ENCODE results near the gene PARP15. TPM values are rescaled to one million over a fixed set of nuclear protein-coding genes. Genes with fewer than 3 reads are reported as not detected.
A peak's percentile ranks its signal among the peaks of the same experiment; 100 is the strongest.

Gene PARP15
- total and polyA plus RNA-seq, 2 experiments from 2014 or later: 0.39 to 0.87 TPM

DNA sequence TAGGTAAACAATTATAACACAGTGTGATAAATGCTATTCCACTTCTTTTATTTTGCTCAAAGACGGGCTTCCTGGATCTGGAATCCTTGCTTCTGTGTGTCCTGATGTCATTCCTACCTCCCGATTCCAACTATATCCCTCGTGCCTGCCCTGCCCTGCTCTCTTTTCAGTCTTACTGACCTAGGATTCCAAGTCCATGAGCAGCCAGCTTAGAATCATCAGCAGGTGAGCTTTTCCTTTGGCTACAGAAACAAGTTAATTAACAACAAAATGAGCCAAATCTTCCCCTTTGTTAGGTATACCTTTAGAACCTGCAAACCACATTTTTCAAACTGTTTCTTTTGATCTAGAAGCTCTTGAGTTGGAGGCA lies 40.8 kb upstream of the PARP15 start:
- DNase-seq (ENCODE audit: low spot score): peak; percentile 74
- no peaks in the 10 kb centered on the region for H3K9me2 ChIP-seq (ENCODE audit: insufficient read depth)
- no peak overlapping the region for H2AFZ ChIP-seq
- peak overlapping the region; percentile 30 for H3K27ac ChIP-seq (ENCODE audit: low read depth)
- no peak for TF ChIP-seq JUNB (IDR thresholded peaks at IDR 0.05; ENCODE audit: unreplicated experiment)
- 0 out of 2 replicates have a peak, but pooled peaks have one; percentile 53 for TF ChIP-seq NANOG (IDR thresholded peaks at IDR 0.05; ENCODE audit: borderline replicate concordance)
- no peak for TF ChIP-seq EZH2 (IDR thresholded peaks at IDR 0.05; ENCODE audit: low read depth, unreplicated experiment)
- H3K79me2 ChIP-seq (replicated peaks; ENCODE audit: insufficient read depth): no peaks in the 10 kb centered on the region
- H3K4me3 Mint-ChIP-seq: peak overlapping the region; percentile 4
- H4K20me1 ChIP-seq (replicated peaks; ENCODE audit: insufficient read depth): no peaks in the 10 kb centered on the region
- peaks cover 19% of the 10 kb centered on the region for H3K4me1 ChIP-seq (ENCODE audit: insufficient read depth)
- peaks cover 29% of the 10 kb centered on the region for H3K4me1 Mint-ChIP-seq
- H3K4me2 ChIP-seq: peak overlapping the region; percentile 35
- no peaks in the 10 kb centered on the region for H3F3A ChIP-seq (replicated peaks; ENCODE audit: low read depth)
- peak overlapping the region; percentile 55; the same call in 1 of the 2 replicates for H3K27ac Mint-ChIP-seq
- peak; percentile 92 for ATAC-seq
- no peaks in the 10 kb centered on the region for H3K9me3 Mint-ChIP-seq
- H3K27me3 ChIP-seq (ENCODE audit: insufficient read depth): no peaks in the 10 kb centered on the region
- no peaks in the 10 kb centered on the region for H3K36me3 Mint-ChIP-seq (ENCODE audit: low read depth)
- H3K27me3 Mint-ChIP-seq (ENCODE audit: insufficient read depth, low read depth, poor library complexity): peaks cover 10% of the 10 kb centered on the region
- no peaks in the 10 kb centered on the region for H3K36me3 ChIP-seq (ENCODE audit: insufficient read depth)
- H3K4me3 ChIP-seq: peak overlapping the region; percentile 3; the same call in 1 of the 2 replicates

DNA sequence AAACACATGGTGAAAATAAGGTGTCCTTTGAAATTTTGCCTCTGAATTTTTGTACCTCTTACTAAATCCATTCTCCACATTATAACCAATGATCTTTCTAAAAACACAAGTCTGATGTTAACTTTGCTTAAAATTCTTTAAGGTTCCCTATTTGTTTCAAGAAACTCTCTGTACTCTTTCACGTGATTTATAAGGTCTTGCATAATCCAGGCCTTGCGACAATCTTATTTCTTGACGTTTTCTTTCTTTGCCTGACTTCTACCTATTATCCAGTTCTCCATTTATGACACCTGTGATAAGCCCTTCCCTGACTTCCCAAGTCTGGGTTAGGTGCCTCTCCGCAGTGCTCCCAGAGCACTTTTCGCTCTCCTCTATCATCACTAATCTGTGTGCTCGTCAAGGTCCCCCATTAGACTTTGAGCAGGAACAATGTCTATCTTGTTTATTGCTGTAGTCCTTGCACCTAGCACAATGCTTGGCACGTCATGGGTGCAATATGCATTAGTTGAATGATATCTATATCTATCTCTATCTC lies 38.4 kb upstream of the PARP15 start:
- Histone ChIP-seq H3K27ac (ENCODE audit: low read depth) (no peak overlapping the region), H2AFZ (no peak overlapping the region), H3K4me1 (ENCODE audit: insufficient read depth) (peaks cover 19% of the 10 kb centered on the region), H3F3A (replicated peaks; ENCODE audit: low read depth) (no peaks in the 10 kb centered on the region), H3K9me2 (ENCODE audit: insufficient read depth) (no peaks in the 10 kb centered on the region; the same call in 1 of the 2 replicates), H3K4me3 (no peak overlapping the region), H3K36me3 (ENCODE audit: insufficient read depth) (no peaks in the 10 kb centered on the region), H3K4me2 (no peak overlapping the region), H3K27me3 (ENCODE audit: insufficient read depth) (no peaks in the 10 kb centered on the region), H3K79me2 (replicated peaks; ENCODE audit: insufficient read depth) (no peaks in the 10 kb centered on the region), H4K20me1 (replicated peaks; ENCODE audit: insufficient read depth) (no peaks in the 10 kb centered on the region)
- DNase-seq (ENCODE audit: low spot score) (no peak), ATAC-seq (no peak)
- peaks cover 27% of the 10 kb centered on the region for H3K4me1 Mint-ChIP-seq
- no peaks in the 10 kb centered on the region for H3K9me3 Mint-ChIP-seq
- peaks cover 13% of the 10 kb centered on the region for H3K27me3 Mint-ChIP-seq (ENCODE audit: insufficient read depth, low read depth, poor library complexity)
- no peak overlapping the region; the same call in 1 of the 2 replicates for H3K27ac Mint-ChIP-seq
- no peaks in the 10 kb centered on the region for H3K36me3 Mint-ChIP-seq (ENCODE audit: low read depth)
- H3K4me3 Mint-ChIP-seq: no peak overlapping the region
- TF ChIP-seq EZH2 (IDR thresholded peaks at IDR 0.05; ENCODE audit: low read depth, unreplicated experiment) (no peak), ZNF331 (CRISPR knock-in tag; IDR thresholded peaks at IDR 0.05; ENCODE audit: low read depth) (no peak), CREB1 (CRISPR knock-in tag; IDR thresholded peaks at IDR 0.05; ENCODE audit: low read depth) (no peak), NANOG (IDR thresholded peaks at IDR 0.05; ENCODE audit: borderline replicate concordance) (no peak)
- TF ChIP-seq, protein P1, sequence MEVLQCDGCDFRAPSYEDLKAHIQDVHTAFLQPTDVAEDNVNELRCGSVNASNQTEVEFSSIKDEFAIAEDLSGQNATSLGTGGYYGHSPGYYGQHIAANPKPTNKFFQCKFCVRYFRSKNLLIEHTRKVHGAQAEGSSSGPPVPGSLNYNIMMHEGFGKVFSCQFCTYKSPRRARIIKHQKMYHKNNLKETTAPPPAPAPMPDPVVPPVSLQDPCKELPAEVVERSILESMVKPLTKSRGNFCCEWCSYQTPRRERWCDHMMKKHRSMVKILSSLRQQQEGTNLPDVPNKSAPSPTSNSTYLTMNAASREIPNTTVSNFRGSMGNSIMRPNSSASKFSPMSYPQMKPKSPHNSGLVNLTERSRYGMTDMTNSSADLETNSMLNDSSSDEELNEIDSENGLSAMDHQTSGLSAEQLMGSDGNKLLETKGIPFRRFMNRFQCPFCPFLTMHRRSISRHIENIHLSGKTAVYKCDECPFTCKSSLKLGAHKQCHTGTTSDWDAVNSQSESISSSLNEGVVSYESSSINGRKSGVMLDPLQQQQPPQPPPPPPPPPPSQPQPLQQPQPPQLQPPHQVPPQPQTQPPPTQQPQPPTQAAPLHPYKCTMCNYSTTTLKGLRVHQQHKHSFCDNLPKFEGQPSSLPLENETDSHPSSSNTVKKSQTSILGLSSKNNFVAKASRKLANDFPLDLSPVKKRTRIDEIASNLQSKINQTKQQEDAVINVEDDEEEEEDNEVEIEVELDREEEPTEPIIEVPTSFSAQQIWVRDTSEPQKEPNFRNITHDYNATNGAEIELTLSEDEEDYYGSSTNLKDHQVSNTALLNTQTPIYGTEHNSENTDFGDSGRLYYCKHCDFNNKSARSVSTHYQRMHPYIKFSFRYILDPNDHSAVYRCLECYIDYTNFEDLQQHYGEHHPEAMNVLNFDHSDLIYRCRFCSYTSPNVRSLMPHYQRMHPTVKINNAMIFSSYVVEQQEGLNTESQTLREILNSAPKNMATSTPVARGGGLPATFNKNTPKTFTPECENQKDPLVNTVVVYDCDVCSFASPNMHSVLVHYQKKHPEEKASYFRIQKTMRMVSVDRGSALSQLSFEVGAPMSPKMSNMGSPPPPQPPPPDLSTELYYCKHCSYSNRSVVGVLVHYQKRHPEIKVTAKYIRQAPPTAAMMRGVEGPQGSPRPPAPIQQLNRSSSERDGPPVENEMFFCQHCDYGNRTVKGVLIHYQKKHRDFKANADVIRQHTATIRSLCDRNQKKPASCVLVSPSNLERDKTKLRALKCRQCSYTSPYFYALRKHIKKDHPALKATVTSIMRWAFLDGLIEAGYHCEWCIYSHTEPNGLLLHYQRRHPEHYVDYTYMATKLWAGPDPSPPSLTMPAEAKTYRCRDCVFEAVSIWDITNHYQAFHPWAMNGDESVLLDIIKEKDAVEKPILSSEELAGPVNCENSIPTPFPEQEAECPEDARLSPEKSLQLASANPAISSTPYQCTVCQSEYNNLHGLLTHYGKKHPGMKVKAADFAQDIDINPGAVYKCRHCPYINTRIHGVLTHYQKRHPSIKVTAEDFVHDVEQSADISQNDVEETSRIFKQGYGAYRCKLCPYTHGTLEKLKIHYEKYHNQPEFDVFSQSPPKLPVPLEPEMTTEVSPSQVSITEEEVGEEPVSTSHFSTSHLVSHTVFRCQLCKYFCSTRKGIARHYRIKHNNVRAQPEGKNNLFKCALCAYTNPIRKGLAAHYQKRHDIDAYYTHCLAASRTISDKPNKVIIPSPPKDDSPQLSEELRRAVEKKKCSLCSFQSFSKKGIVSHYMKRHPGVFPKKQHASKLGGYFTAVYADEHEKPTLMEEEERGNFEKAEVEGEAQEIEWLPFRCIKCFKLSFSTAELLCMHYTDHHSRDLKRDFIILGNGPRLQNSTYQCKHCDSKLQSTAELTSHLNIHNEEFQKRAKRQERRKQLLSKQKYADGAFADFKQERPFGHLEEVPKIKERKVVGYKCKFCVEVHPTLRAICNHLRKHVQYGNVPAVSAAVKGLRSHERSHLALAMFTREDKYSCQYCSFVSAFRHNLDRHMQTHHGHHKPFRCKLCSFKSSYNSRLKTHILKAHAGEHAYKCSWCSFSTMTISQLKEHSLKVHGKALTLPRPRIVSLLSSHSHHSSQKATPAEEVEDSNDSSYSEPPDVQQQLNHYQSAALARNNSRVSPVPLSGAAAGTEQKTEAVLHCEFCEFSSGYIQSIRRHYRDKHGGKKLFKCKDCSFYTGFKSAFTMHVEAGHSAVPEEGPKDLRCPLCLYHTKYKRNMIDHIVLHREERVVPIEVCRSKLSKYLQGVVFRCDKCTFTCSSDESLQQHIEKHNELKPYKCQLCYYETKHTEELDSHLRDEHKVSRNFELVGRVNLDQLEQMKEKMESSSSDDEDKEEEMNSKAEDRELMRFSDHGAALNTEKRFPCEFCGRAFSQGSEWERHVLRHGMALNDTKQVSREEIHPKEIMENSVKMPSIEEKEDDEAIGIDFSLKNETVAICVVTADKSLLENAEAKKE (CRISPR knock-in tag; IDR thresholded peaks at IDR 0.05): no peak
- TF ChIP-seq, protein P2, sequence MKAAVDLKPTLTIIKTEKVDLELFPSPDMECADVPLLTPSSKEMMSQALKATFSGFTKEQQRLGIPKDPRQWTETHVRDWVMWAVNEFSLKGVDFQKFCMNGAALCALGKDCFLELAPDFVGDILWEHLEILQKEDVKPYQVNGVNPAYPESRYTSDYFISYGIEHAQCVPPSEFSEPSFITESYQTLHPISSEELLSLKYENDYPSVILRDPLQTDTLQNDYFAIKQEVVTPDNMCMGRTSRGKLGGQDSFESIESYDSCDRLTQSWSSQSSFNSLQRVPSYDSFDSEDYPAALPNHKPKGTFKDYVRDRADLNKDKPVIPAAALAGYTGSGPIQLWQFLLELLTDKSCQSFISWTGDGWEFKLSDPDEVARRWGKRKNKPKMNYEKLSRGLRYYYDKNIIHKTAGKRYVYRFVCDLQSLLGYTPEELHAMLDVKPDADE (IDR thresholded peaks at IDR 0.05): no peak
- TF ChIP-seq, protein P3, sequence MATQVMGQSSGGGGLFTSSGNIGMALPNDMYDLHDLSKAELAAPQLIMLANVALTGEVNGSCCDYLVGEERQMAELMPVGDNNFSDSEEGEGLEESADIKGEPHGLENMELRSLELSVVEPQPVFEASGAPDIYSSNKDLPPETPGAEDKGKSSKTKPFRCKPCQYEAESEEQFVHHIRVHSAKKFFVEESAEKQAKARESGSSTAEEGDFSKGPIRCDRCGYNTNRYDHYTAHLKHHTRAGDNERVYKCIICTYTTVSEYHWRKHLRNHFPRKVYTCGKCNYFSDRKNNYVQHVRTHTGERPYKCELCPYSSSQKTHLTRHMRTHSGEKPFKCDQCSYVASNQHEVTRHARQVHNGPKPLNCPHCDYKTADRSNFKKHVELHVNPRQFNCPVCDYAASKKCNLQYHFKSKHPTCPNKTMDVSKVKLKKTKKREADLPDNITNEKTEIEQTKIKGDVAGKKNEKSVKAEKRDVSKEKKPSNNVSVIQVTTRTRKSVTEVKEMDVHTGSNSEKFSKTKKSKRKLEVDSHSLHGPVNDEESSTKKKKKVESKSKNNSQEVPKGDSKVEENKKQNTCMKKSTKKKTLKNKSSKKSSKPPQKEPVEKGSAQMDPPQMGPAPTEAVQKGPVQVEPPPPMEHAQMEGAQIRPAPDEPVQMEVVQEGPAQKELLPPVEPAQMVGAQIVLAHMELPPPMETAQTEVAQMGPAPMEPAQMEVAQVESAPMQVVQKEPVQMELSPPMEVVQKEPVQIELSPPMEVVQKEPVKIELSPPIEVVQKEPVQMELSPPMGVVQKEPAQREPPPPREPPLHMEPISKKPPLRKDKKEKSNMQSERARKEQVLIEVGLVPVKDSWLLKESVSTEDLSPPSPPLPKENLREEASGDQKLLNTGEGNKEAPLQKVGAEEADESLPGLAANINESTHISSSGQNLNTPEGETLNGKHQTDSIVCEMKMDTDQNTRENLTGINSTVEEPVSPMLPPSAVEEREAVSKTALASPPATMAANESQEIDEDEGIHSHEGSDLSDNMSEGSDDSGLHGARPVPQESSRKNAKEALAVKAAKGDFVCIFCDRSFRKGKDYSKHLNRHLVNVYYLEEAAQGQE (IDR thresholded peaks at IDR 0.05; ENCODE audit: unreplicated experiment): no peak
